HG03521 (cell line): Measurements from ENCODE around the gene DACH1.
"Not testable (repeated sequence)": the region's sequence is repeated elsewhere in the genome, so short reads cannot be mapped to it uniquely, and the experiment has no call there.

Source experiments
- ATAC-seq: cut with Tn5 transposase; IDR thresholded peaks from one replicate; pipeline ENCODE4 v1.9.1; 2021; ENCODE audit warnings: mild to moderate bottlenecking, moderate library complexity; ENCODE audit not compliant: unreplicated experiment

DACH1 gene

DNA sequence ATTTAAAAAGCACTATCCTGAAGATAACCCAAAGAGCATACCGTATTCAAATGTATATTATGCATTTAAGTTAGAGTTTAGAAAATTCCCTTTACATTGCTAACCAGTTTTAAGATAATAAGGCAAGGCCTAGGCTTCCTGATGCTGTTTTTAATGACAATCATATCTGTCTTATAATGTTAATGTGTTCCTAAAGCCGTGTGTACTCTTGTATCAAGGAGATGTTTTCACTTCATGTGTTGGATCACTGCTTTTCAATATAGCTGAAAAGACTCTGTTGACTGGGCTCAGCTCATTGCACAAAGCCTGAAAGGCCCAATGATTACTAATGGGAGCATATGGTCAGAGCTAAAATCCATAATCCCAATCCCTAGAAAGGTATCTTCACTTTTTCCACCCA, 81.6 kb downstream of the DACH1 start:
- no peak for ATAC-seq

DNA sequence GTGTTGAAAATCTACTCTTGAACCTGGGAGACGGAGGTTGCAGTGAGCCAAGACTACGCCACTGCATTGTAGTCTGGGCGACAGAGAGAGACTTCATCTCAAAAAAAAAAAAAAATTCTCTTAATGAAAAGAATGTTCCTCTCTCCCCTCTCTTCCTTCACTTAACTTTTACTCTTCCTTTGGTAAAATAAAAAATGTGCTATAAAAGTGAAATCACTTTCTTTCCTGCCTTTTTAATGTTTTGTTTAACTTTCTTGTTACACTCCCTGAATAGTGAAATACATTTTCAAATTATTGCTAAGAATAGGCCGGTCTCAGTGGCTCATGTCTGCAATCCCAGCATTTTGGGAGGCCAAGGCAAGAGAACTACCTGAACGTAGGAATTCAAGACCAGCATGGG, 86.5 kb downstream of the DACH1 start:
- no peak for ATAC-seq

DNA sequence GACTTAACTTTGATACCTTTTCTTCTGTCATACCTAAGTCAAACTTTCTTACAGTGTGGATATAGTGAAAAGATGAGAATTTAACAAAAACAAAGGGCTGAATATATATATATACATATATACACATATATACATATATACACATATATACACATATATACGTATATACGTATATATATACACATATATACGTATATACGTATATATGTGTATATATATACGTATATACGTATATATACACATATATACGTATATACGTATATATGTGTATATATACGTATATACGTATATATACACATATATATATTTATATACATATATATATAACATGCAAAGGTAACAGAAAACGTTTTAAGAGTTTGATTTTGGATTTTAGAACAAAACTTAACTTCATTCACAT, 88.0 kb downstream of the DACH1 start:
- not testable (repeated sequence) for ATAC-seq

DNA sequence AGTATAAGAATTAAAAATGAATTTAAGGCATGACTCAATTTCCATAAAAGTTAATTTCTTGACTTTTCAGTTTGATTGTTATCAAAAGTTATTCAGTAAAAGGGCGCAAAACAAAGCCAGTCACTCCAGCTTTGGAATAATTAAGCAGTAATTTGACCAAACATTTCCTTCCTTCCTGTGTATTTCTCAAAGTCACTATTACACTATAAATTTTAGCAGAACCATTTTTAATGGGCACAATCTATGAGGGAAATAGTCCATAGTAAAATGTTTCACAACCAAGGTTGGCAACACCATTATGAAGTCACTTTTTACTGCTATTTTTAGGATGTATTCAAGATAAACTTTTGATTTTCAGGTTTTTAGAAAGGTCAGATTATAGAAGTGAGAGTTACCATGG, 91.0 kb downstream of the DACH1 start:
- no peak for ATAC-seq

DNA sequence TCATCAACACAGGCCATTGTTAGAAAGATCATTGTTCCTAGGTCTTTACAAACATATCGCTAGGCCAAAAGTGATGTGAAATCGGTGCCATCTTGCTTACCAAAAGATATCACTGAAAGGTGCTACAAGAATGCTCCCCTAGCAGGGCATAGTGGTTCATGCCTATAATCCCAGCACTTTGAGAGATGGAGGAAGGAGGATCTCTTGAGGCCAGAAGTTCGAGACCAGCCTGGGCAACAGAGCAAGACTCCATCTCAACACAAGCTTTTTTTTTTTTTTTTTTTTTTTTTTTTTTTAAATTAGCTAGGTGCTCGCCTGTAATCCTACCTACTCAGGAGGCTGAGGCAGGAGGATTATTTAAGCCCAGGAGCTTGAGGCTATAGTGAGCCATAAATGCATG, 92.1 kb downstream of the DACH1 start:
- ATAC-seq = no peak

DNA sequence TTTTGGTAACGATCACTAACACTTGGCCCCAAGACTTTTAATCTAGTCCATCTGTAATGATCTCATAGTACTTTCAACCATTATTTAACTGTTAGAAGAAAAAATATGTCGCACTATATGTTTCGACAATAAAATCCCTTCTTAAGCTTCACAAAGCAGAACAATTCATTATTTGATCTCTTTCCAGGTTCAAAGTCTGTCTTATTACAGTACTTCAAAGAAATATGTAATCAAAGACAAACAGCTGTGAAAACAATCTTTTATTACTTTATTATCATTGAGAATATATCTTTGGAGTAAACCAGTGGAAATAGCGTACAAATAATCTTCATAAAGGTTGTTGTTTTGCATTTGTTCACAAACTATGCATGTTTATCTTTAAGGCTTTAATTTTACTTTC, 93.5 kb downstream of the DACH1 start:
- ATAC-seq = no peak

DNA sequence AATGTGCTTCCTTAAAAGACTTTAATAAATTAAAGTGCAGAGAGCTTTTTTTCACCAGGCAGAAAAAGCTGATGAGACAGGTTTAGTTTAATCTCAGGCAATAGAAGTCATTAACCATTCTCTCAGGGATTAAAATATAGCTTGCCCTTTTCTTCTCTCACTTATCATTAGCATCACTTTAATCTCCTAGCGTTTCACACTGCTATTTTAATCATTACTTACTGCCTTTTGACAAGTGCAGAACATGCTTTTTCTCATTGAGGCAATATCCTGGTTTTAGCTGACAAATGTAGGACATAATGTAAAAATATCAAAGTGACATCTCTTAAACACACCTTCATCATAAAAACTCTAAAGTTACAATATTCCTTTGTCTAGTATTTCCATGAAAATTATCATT, 94.6 kb downstream of the DACH1 start:
- ATAC-seq = no peak

DNA sequence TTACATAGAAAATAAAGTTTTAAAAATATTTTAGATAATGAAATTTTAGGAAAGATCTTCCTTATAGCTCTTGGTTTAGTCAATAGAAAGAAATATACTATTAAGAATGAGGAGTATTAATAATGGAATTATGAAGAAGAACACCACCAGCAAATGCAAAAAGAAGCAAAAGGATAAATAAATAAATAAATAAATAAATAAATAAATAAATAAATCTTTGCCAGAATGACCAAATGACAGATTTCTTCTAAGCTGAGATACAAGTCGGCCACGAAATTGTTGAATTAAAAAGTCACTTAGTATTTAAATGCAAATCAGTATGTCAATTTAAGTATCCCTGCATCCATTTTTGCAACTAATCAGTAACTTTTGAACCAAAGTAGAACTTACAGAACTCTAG, 95.9 kb downstream of the DACH1 start:
- no peak for ATAC-seq

DNA sequence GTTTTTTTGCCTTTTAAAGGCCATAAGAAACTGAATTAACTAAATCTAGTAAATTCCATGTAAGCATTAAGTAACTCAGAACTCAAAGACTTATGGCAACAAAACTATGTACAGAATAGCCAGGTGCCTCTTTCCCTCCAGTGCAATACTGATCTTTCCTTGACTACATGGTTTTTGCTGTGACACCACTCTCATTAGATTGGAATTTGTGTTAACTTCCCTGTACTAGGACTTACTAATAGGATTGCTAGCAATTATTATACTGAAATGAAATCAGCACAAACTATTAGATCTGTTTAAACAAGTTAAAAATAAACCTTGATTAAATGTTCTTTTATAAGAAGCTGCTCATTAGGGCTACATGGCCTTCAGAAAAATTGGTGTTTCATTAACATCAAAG, 96.3 kb downstream of the DACH1 start:
- no peak for ATAC-seq

DNA sequence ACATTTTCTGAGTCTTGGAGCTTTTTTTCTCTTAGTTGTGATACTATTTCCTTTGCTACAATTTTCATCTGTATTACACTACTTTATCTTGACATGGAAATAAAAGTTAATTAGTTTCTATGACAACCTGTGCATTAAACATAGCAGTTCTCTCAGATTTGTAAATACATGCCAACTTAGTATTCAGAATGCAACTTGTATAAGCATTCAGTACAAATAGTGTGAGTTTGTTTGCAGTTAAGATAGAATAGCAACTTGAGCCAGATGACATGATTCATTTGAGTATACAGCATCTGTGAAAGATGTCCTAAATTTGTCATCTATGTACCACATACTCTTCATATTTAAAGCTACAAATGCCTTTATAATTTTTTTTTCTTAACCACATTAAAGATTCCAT, 98.1 kb downstream of the DACH1 start:
- ATAC-seq = no peak

DNA sequence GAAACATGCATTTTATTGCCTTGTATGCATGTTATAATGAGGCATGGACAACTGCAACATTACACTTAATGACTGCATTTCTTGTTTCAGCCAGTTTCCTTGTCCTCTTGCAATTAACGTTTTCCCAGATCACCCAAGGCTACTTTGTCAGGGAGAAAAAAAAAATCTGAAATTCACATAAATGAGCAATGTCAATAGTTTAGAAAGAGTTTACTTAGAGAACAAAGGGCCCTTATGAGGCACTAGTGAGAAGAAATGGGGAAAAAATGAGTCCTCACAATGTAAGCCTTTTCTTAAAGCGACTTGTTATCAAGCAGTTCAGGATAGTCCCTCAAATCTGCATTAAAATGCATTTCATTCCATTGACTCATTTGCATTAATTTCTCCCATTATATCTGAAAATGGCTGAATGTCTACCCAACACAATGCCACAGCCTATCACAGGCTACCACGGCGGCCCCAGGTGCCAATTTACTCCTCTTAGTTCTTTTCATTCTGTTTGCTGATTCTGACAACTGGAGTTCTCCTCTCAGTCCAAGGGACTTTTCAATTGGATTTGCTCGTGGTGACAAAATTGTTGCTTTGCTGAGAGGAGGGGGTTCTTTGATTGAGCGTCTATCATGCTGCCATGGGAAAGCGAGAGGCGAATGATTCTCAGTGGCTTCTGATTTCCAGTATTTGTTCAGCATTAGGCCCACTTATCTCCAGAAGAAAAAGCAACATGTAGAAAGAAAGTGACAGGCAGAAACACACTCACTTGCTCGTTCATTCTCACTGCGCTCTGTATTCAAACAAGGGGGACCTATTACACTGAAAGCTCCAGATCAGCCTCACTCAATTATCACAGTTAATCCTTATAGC, 107.1 kb downstream of the DACH1 start:
- ATAC-seq = no peak

DNA sequence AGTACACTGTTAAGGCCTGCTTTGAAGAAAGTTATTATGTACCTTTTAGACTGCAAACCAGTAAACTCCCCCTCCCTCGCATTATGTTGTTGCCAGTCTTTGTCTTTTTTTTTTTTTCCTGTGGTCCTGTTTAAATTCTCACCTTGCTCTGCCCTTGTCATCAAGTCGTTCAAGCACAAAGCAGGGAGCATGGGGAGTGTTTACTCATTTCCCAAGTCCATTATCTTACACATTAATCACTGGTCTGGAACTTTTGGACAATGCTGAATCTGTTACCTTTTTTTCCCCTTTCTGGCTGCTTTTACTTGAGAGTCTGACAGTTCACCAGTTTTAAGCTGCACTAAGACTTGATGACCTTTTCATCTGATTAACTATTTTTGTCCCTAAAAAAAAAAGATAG, 108.2 kb downstream of the DACH1 start:
- no peak for ATAC-seq

DNA sequence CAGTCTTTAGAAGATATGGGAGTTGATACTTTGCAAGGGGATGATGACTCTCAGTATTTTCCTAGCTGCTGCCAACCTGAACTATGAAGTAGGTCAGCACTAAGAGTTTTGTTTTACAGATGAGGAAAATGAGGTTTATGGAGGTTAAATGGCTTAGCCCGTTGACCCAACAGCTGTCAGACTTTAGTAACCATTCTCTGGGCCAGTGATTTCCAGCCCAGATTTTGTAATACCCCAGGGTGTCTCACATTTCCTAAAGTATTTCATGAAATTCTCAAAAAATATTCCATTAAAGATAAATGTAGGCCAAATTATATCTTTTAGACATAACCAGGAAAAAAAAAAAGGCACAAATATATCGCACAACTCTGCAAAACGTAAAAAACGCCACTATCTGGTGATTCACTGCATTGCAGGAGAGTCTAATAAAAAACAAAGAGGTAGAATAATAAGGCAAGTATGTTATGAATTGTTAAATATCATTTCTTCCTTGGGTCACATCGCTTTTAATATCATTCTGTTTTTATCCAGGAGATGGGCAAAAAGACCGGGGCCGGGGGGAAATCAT, 112.5 kb downstream of the DACH1 start:
- no peak for ATAC-seq

DNA sequence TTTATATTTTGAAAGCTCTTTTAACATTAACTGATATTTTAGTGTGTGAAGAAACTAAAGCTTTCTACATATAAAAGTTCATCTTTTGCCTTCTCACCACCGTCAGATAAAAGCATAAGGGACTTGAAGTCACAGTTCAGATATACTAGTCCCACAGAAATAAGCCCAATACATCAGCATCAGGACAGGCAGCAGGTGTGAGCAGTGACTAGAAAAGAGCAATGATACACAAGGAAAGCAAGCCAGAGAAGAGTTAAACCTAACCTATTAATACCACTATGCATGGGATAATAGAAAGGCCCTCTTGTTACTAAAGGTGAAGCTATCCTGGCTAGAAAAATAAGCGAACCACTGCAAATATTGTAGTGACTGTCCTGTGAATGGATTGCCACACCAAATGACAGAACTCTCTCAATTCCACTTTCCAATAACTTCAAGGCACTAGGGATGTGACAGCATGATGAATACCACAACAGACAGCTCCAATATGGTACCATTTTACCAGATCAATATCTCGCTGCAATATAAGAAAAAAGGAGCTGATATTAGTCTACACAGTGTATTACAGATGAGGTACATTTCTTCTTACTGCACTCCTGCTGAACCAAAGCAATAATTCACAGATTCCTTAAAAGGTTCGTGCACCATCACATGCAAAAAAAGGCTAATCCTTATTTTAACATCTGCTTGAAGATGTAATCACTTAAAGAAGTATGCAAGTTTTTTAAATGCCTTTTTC, 114.1 kb downstream of the DACH1 start:
- ATAC-seq = no peak

DNA sequence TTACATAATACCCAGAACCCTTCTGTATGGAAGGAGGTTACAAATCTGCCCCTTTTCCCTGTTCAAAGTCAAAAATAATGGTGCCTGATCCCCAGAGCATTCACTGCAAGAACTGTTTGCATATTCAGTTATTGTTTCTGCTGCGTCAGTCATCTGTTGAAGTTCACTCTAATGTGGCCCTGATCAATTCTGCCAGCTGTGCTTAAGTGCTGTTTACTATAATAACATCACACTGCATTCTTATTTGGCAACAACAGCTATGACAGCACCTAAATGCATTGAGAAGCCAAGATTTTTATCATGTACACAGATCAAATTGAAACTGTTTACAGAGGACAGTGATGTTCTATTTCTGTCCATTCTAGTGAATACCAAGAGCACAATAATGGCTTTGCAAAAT, 115.9 kb downstream of the DACH1 start:
- no peak for ATAC-seq

DNA sequence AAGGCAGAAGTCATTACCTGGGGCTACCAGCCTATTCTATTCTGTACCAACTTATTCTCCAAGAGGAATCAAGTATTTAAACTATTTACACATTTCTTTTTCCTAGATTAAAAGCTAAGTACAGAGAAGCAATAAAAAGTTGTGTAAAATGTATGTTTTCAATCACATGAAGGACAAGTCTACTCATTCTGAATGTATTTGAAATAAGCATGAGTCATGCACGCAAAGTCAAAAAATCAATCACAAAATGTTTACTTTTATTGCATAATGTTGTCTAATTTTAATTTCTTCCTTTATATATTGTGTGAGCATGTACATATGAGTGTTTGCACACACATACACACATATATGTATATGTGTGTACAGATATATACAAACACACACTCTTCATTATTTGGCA, 136.7 kb downstream of the DACH1 start:
- ATAC-seq = no peak

DNA sequence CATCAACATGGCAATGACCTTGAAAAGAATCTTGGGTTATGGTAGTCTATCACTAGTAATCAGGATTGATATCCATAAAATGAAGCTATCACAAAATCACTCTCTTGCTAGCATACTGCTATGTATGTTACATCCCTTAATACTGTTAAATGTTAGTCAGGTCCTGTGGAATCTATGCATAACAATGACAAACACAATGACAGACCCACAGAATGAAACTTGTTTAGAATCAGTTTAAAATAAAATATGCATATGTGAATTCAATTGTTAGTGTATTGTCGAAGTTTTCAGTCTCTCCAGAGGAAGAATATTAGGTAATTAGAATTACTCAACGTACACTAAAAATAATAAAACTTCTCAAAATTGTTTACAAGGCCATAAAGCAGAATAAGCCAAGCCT, 137.6 kb downstream of the DACH1 start:
- ATAC-seq = no peak

DNA sequence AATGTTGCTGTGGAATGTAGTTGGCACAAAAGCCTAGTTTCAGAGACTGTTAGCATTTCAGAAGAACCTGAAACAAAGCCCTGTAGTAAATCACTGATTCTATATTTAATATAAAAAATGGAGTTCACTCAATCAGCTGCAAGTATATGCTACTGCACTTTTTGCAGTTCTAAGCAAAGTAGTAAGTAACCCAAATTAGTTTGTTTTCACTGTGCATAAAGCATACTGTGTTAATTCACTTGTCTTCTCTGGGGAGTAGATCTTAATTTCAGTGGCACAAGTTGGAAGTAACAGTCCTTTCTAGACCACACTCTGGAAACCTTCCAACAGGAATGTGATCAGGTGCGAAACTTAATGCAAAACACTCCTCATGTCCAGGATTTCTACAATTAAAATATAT, 139.3 kb downstream of the DACH1 start:
- no peak for ATAC-seq

DNA sequence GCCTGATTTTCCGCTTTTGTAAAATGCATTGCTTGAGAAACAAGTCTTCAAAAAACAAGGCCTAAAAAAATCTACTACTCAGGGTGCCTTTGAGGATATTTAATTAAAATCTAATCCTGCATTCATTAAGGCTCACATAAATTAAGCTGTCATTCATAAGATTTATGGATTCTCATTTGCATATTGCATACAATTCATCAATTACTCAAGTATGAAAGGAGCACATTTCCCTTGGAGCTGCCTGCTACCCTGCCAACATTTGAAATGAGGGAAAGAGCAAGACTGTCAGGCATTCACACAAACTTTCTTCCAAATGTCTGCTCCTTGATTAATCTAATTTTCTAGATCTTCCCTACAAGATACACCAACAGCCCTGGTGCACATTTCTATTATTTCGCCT, 140.0 kb downstream of the DACH1 start:
- ATAC-seq = no peak

DNA sequence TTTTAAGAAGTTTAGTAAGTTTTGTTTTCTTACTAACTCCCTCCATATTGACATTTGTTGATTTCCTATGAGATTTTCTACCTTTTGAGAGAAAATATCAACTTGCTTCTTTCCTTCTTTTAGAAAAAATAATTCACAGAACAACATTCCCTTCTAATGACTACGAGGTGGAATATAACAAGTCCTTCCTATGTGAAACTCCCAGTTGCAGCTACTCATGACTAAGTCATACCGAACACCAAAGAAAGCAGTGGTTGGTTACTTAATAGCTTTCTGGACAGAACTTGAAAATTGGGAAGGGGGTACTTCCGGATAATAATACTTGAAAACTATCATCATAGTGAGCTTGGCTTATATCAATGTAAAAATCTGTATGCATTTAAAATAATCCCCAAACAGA, 144.8 kb downstream of the DACH1 start:
- no peak for ATAC-seq

DNA sequence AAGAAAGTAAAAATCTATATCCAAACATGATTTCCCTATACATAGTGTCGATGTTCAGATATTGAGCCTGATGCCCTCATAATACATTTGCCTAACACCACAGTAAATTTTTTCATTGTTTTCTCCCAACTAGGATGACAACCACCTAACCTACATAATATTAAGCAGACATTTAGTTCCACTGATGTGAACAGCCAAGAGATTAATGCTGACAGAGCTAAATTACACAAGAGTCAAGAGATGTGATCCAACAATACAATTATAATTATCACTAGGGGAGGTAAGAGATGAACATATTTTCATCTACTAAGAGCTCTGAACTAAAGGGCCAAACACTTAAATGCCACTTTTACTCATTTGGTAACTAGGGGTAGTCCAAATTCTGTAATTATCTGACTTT, 145.9 kb downstream of the DACH1 start:
- ATAC-seq = no peak

DNA sequence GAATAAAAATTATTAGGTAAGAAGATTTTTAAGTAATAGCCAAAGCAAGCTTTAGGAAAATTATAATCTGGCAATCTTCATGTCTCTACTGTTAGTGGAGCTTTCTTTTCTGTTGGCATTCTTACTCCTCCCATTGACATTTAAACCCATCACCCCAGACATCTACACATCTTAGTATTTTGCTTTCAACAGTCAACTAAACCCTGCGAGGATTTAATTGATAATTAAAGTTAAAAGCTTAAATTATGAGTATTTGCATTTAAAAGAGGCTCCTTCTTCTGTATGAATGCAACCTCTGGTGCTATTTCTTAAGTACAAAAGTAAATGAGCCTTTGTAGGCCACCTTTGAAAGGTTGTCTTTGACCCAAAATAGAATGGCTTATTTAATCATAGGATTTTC, 148.1 kb downstream of the DACH1 start:
- ATAC-seq = no peak
